ENCODE results near the gene HP. TPM values are rescaled to one million over a fixed set of nuclear protein-coding genes. Genes with fewer than 3 reads are reported as not detected.

HP gene
- total and polyA plus RNA-seq, 10 of the 15 experiments (the other 5 are each of a cell fraction or from before 2014, with no cell fraction given), result 10.8 TPM; not detected in 9

DNA sequence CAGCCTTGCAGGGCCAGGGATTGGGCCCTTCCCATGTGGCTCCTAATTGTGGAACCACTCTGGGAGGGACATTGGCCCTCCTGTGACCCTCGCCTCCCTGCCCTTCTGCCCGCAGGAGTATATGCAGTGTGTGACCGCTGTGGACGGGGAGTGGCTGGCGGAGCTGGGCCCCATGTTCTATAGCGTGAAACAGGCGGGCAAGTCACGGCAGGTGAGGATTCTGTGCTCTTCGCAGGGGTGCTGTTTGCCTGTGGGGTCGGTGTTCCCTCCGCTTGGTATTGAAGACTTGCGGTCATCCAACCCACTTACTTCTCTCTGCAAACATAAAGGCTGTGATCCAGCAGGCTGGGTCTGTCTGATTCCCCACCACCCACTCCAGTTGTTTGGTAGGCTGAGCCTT lies 55.0 kb downstream of the HP start (continued):
- TF ChIP-seq EP300 (IDR thresholded peaks at IDR 0.05; ENCODE audit: borderline replicate concordance in 1 of 2, control insufficient read depth in 1 of 2, low read depth in 2 of 2, low read length in 2 of 2), result no peak
- no peak for TF ChIP-seq RFX5 (IDR thresholded peaks at IDR 0.05; ENCODE audit: low read depth, low read length)

- FAIRE-seq, result no peak
- Histone ChIP-seq H3K79me2 (ENCODE audit: control insufficient read depth, insufficient read depth, low read length) (no peaks in the 10 kb centered on the region), H2AFZ (ENCODE audit: control insufficient read depth, low read depth, low read length) (no peak overlapping the region), H4K20me1 (ENCODE audit: control insufficient read depth, insufficient read depth) (no peaks in the 10 kb centered on the region; the same call in 1 of the 2 replicates), H3K4me1 (ENCODE audit: control insufficient read depth, insufficient read depth, low read length) (no peaks in the 10 kb centered on the region), H3K4me2 (ENCODE audit: control insufficient read depth, insufficient read depth) (no peak overlapping the region), H3K27me3 (replicated peaks in 1 of 2; ENCODE audit: control insufficient read depth in 2 of 2, insufficient read depth in 2 of 2, low read length in 1 of 2) (no peaks in the 10 kb centered on the region), H3K9ac (ENCODE audit: control insufficient read depth, insufficient read depth, low read length) (no peak overlapping the region), H3K36me3 (ENCODE audit: control insufficient read depth in 2 of 2, insufficient read depth in 2 of 2, low read length in 1 of 2) (peaks cover 32 to 47% of the 10 kb centered on the region in 2 experiments), H3K27ac (ENCODE audit: control insufficient read depth, insufficient read depth) (no peak overlapping the region), H3K9me3 (replicated peaks; ENCODE audit: control insufficient read depth, insufficient read depth, low read length) (no peaks in the 10 kb centered on the region), H3K4me3 (no peak overlapping the region)
- no TSS peak for BruUV-seq (replicated peaks)
- ChIA-PET POLR2A (no interaction called here), RAD21 (ENCODE audit: unreplicated experiment) (no interaction called here), CTCF (no interaction called here), SMC1A (ENCODE audit: uncharacterized antibody, unreplicated experiment) (no interaction called here)
- no peak for ATAC-seq
- in situ Hi-C loops (cut with MboI), result no loop called here
- WGBS (ENCODE audit: insufficient coverage, insufficient replicate concordance, low lambda C conversion rate, missing lambda C conversion rate), result 98% methylated on average over 12 of the region's 12 CpGs
- DNase-seq (ENCODE audit: low read depth, low spot score), result no peak
- intact Hi-C loops (cut with micrococcal nuclease; ENCODE audit: unreplicated experiment), result no loop called here
- no peak for TF ChIP-seq MYB (IDR thresholded peaks at IDR 0.05; ENCODE audit: borderline replicate concordance, low read depth, low read length)
- no peak for TF ChIP-seq SMARCA5 (IDR thresholded peaks at IDR 0.05)
- TF ChIP-seq TARDBP (IDR thresholded peaks at IDR 0.05; ENCODE audit: borderline replicate concordance), result no peak
- no peak for TF ChIP-seq CHD2 (IDR thresholded peaks at IDR 0.05; ENCODE audit: borderline replicate concordance, low read depth, low read length)
- TF ChIP-seq PAX5 (IDR thresholded peaks at IDR 0.05; ENCODE audit: borderline replicate concordance, low read depth, low read length), result no peak
- TF ChIP-seq YY1 (IDR thresholded peaks at IDR 0.05; ENCODE audit: low read depth, low read length), result no peak
- no peak for TF ChIP-seq NFYA (IDR thresholded peaks at IDR 0.05; ENCODE audit: borderline replicate concordance, low read depth, low read length)
- no peak for TF ChIP-seq SP1 (IDR thresholded peaks at IDR 0.05; ENCODE audit: low read depth, low read length)
- TF ChIP-seq HDAC6 (IDR thresholded peaks at IDR 0.05; ENCODE audit: unreplicated experiment), result no peak
- no peak for TF ChIP-seq NRF1 (conservative IDR thresholded peaks at IDR 0.05; ENCODE audit: low read depth, low read length)
- no peak for TF ChIP-seq RAD51 (IDR thresholded peaks at IDR 0.05)
- TF ChIP-seq STAT1 (conservative IDR thresholded peaks at IDR 0.05), result no peak
- no peak for TF ChIP-seq CREB1 (IDR thresholded peaks at IDR 0.05; ENCODE audit: low read depth)
- no peak for TF ChIP-seq SRF (IDR thresholded peaks at IDR 0.05; ENCODE audit: low read depth in 2 of 2, low read length in 2 of 2)
- TF ChIP-seq, protein P1, sequence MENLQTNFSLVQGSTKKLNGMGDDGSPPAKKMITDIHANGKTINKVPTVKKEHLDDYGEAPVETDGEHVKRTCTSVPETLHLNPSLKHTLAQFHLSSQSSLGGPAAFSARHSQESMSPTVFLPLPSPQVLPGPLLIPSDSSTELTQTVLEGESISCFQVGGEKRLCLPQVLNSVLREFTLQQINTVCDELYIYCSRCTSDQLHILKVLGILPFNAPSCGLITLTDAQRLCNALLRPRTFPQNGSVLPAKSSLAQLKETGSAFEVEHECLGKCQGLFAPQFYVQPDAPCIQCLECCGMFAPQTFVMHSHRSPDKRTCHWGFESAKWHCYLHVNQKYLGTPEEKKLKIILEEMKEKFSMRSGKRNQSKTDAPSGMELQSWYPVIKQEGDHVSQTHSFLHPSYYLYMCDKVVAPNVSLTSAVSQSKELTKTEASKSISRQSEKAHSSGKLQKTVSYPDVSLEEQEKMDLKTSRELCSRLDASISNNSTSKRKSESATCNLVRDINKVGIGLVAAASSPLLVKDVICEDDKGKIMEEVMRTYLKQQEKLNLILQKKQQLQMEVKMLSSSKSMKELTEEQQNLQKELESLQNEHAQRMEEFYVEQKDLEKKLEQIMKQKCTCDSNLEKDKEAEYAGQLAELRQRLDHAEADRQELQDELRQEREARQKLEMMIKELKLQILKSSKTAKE (IDR thresholded peaks at IDR 0.05; ENCODE audit: low read depth, poor library complexity, severe bottlenecking), result no peak
These were observed 55.7 kb downstream of the HP start for GRCh38 chr16:72109966-72110530.

Measured in GM12878 (cell line).